ENCODE measurements around the gene NPPA.
A peak's percentile ranks its signal among the peaks of the same experiment; 100 is the strongest.

Gene NPPA

GRCh38 chr1:11877074-11877473, 29.5 kb upstream of the NPPA start:
- Mint-ChIP-seq H3K4me3 (no peak overlapping the region), H3K9me3 (no peaks in the 10 kb centered on the region), H3K27me3 (ENCODE audit: low read depth) (peaks cover under 1% of the 10 kb centered on the region), H3K27ac (peak overlapping the region in 1 of 3 experiments; percentile 37), H3K36me3 (ENCODE audit: low read depth) (no peaks in the 10 kb centered on the region), H3K4me1 (peaks cover 18% of the 10 kb centered on the region)
- no peak for TF ChIP-seq CTCF (IDR thresholded peaks at IDR 0.05; ENCODE audit: unreplicated experiment in 3 of 3)

GRCh38 chr1:11875094-11875493, 27.5 kb upstream of the NPPA start:
- Mint-ChIP-seq H3K4me3 (no peak overlapping the region), H3K36me3 (ENCODE audit: low read depth) (no peaks in the 10 kb centered on the region), H3K9me3 (no peaks in the 10 kb centered on the region), H3K27ac (no peak overlapping the region), H3K27me3 (ENCODE audit: low read depth) (peaks cover 9% of the 10 kb centered on the region), H3K4me1 (peaks cover 4% of the 10 kb centered on the region)
- TF ChIP-seq CTCF (IDR thresholded peaks at IDR 0.05; ENCODE audit: unreplicated experiment in 3 of 3): no peak

GRCh38 chr1:11874624-11875023, 27.0 kb upstream of the NPPA start:
- Mint-ChIP-seq H3K4me1 (peaks cover 4% of the 10 kb centered on the region), H3K36me3 (ENCODE audit: low read depth) (no peaks in the 10 kb centered on the region), H3K9me3 (no peaks in the 10 kb centered on the region), H3K4me3 (no peak overlapping the region), H3K27me3 (ENCODE audit: low read depth) (peaks cover 9% of the 10 kb centered on the region), H3K27ac (no peak overlapping the region)
- TF ChIP-seq CTCF (IDR thresholded peaks at IDR 0.05; ENCODE audit: unreplicated experiment in 3 of 3): no peak

- H3K4me1 Mint-ChIP-seq: peaks cover 4% of the 10 kb centered on the region
- TF ChIP-seq CTCF (IDR thresholded peaks at IDR 0.05; ENCODE audit: unreplicated experiment in 3 of 3): no peak
Measured at GRCh38 chr1:11874258-11874562, 26.6 kb upstream of the NPPA start.

GRCh38 chr1:11873395-11874257, 26.0 kb upstream of the NPPA start:
- Mint-ChIP-seq H3K27me3 (ENCODE audit: low read depth) (peaks cover 10% of the 10 kb centered on the region), H3K27ac (no peak overlapping the region), H3K4me1 (peaks cover 4% of the 10 kb centered on the region), H3K36me3 (ENCODE audit: low read depth) (no peaks in the 10 kb centered on the region), H3K9me3 (no peaks in the 10 kb centered on the region), H3K4me3 (no peak overlapping the region)
- no peak for TF ChIP-seq CTCF (IDR thresholded peaks at IDR 0.05; ENCODE audit: unreplicated experiment in 3 of 3)

More at GRCh38 chr1:11874258-11874562, 26.6 kb upstream of the NPPA start:
- peaks cover 9% of the 10 kb centered on the region for H3K27me3 Mint-ChIP-seq (ENCODE audit: low read depth)
- no peaks in the 10 kb centered on the region for H3K36me3 Mint-ChIP-seq (ENCODE audit: low read depth)
- no peak overlapping the region for H3K4me3 Mint-ChIP-seq
- no peak overlapping the region for H3K27ac Mint-ChIP-seq
- no peaks in the 10 kb centered on the region for H3K9me3 Mint-ChIP-seq

- Mint-ChIP-seq H3K36me3 (ENCODE audit: low read depth) (no peaks in the 10 kb centered on the region), H3K9me3 (no peaks in the 10 kb centered on the region), H3K4me1 (peaks cover 4% of the 10 kb centered on the region), H3K27ac (no peak overlapping the region), H3K27me3 (ENCODE audit: low read depth) (peaks cover 18% of the 10 kb centered on the region), H3K4me3 (no peak overlapping the region)
- no peak for TF ChIP-seq CTCF (IDR thresholded peaks at IDR 0.05; ENCODE audit: unreplicated experiment in 3 of 3)
Measured at GRCh38 chr1:11872545-11872944, 25.0 kb upstream of the NPPA start.
